Loucy (cell line): ENCODE results near the gene CDS1.

ENCODE experiments used
- CTCF ChIP-seq: fragments of 200-600 bp; sonication (generic); conservative IDR thresholded peaks from 2 replicates; pipeline ENCODE4 v1.5.1; 2014; ENCODE audit warnings: mild to moderate bottlenecking, antibody characterized with exemption, low read length
- EZH2phosphoT487 ChIP-seq: fragments of 200-600 bp; IDR thresholded peaks from 2 replicates; pipeline ENCODE4 v1.6.1; 2018; ENCODE audit warnings: antibody characterized with exemption, mild to moderate bottlenecking, moderate library complexity, borderline replicate concordance

DNA sequence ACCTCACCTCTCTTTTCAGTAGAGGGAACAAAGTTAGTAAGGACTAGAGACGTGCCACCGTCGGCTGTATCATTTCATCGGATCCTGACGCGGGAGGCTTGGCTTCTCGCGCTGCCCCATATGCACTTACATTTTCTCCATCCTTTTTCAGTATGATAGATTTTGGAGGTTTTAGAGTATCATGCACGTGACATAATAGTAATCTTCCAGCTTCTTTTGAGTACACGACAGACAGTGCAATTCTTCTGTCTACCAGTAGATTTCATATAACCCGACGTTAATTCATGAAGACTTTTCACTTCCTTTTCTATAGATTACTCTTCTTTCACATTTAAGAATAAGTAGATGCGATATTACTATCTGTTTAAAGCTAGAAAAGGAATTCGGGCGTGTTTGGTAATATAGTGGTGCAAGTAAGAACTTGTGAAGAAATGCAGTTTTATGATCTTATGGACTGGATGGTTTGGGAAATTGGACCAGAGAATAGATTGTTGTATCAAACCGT, 1.0 kb downstream of the CDS1 start:
- TF ChIP-seq CTCF (no peak), EZH2phosphoT487 (no peak)
